B cell (primary cell): ENCODE results near the gene KAT7. TPM values are rescaled to one million over a fixed set of nuclear protein-coding genes. Genes with fewer than 3 reads are reported as not detected.

Source experiments
- ATAC-seq: fragments of 200-7000 bp; cut with Tn5 transposase; one replicate; pipeline ENCODE4 v1.10.0; 2021; ENCODE audit warnings: low read depth, mild to moderate bottlenecking, moderate number of reproducible peaks, moderate library complexity
- CTCF ChIA-PET: fragments of 350-600 bp; sonication (Branson Sonifier 250); formaldehyde crosslinking; loops from one replicate; lab custom pipeline; 2021; ENCODE audit warnings: antibody characterized with exemption, inconsistent platforms; lab: Charles Lee
- POLR2A ChIA-PET: fragments of 350-600 bp; sonication (Branson Sonifier 250); formaldehyde crosslinking; loops from one replicate; lab custom pipeline; 2021; ENCODE audit warnings: antibody characterized with exemption; lab: Charles Lee
- DNase-seq: peaks from one replicate; pipeline ENCODE4 v3.0.0; 2013
- H2AFZ ChIP-seq: 2 replicates; pipeline ENCODE4 v1.6.1; 2012; ENCODE audit warnings: mild to moderate bottlenecking, low read depth, low read length; ENCODE audit not compliant: insufficient read depth, poor library complexity, severe bottlenecking
- H3K27ac ChIP-seq, 2 donors: 1 replicate in 1 of 2; 2 replicates in 1 of 2; pipeline ENCODE4 v1.5.1; 2012 to 2013; ENCODE audit warnings: low read length in 2 of 2, mild to moderate bottlenecking in 2 of 2, moderate library complexity in 1 of 2
- H3K27me3 ChIP-seq, 4 experiments: fragments of 200-600 bp in 1 of 4; sonication (generic) in 1 of 4; replicated peaks in 1 of 4; 1 replicate in 2 of 4; 2 replicates in 2 of 4; pipeline versions ENCODE4 v1.6.1 to v1.7.0; 2013 to 2016; ENCODE audit warnings: low read length in 3 of 4, mild to moderate bottlenecking in 2 of 4, mixed read lengths in 1 of 4, moderate library complexity in 1 of 4; ENCODE audit not compliant: insufficient read depth in 4 of 4, control insufficient read depth in 3 of 4; ENCODE audit errors: control extremely low read depth in 1 of 4
- H3K36me3 ChIP-seq, 2 experiments: replicated peaks in 1 of 2; 1 replicate in 1 of 2; 2 replicates in 1 of 2; pipeline versions ENCODE4 v1.6.1 to v1.7.1; 2013; ENCODE audit warnings: low read length in 1 of 2; ENCODE audit not compliant: insufficient read depth in 2 of 2, control insufficient read depth in 1 of 2; ENCODE audit errors: control extremely low read depth in 1 of 2, extremely low read depth in 1 of 2
- H3K4me1 ChIP-seq, 2 donors: fragments of 200-600 bp in 1 of 2; sonication (generic) in 1 of 2; 1 replicate in 1 of 2; 2 replicates in 1 of 2; pipeline versions ENCODE4 v1.5.1 to v1.6.1; 2013 to 2017; ENCODE audit warnings: low read length in 2 of 2; ENCODE audit not compliant: control insufficient read depth in 2 of 2, insufficient read depth in 2 of 2
- H3K4me2 ChIP-seq: replicated peaks from 2 replicates; pipeline ENCODE3; 2012; ENCODE audit warnings: mild to moderate bottlenecking, low read depth, low read length; ENCODE audit not compliant: poor library complexity, severe bottlenecking
- H3K4me3 ChIP-seq, 5 experiments: fragments of 200-600 bp in 1 of 5; sonication (generic) in 1 of 5; 1 replicate in 3 of 5; 2 replicates in 2 of 5; pipeline versions ENCODE4 v1.5.1 to v1.7.0; 2011 to 2016; ENCODE audit warnings: low read length in 4 of 5, mild to moderate bottlenecking in 4 of 5, low read depth in 2 of 5, control low read depth in 1 of 5, moderate library complexity in 1 of 5; ENCODE audit not compliant: insufficient read depth in 1 of 5; ENCODE audit errors: control extremely low read depth in 1 of 5, extremely low read depth in 1 of 5
- H3K79me2 ChIP-seq: fragments of 200-600 bp; sonication (generic); one replicate; pipeline ENCODE4 v1.6.0; 2016; ENCODE audit warnings: low read length; ENCODE audit not compliant: control insufficient read depth, insufficient read depth
- H3K9ac ChIP-seq: fragments of 200-600 bp; sonication (generic); 2 replicates; pipeline ENCODE4 v1.6.1; 2017; ENCODE audit warnings: mild to moderate bottlenecking, low read length, moderate library complexity
- H3K9me3 ChIP-seq, 3 donors: one replicate each; pipeline versions ENCODE4 v1.6.1 to v1.7.1; 2013; ENCODE audit warnings: low read length in 2 of 3; ENCODE audit not compliant: control insufficient read depth in 2 of 3, insufficient read depth in 1 of 3; ENCODE audit errors: control extremely low read depth in 1 of 3
- H4K20me1 ChIP-seq: 2 replicates; pipeline ENCODE4 v1.6.0; 2012; ENCODE audit warnings: mild to moderate bottlenecking, low read length; ENCODE audit not compliant: insufficient read depth, control insufficient read depth, poor library complexity, severe bottlenecking
- H3K27ac Mint-ChIP-seq: one replicate; pipeline ENCODE4 v1.8.0; 2021; ENCODE audit warnings: mixed read lengths
- H3K27me3 Mint-ChIP-seq: one replicate; pipeline ENCODE4 v1.8.0; 2021; ENCODE audit warnings: mixed read lengths
- H3K4me1 Mint-ChIP-seq: one replicate; pipeline ENCODE4 v1.8.0; 2021; ENCODE audit warnings: mixed read lengths
- H3K4me3 Mint-ChIP-seq: one replicate; pipeline ENCODE4 v1.8.0; 2021; ENCODE audit warnings: mixed read lengths
- H3K9me3 Mint-ChIP-seq: one replicate; pipeline ENCODE4 v1.8.0; 2022; ENCODE audit warnings: mixed read lengths; ENCODE audit not compliant: insufficient read depth
- CTCF ChIP-seq: fragments of 200-600 bp; IDR thresholded peaks from one replicate; pipeline ENCODE4 v1.8.0; 2022; ENCODE audit warnings: antibody characterized with exemption, mild to moderate bottlenecking
- EZH2 ChIP-seq: IDR thresholded peaks from 2 replicates; pipeline ENCODE4 v1.6.1; 2012; ENCODE audit warnings: borderline replicate concordance, low read depth, mild to moderate bottlenecking, moderate library complexity, low read length; ENCODE audit not compliant: insufficient read depth, poor library complexity, severe bottlenecking
- WGBS: methylation state at CpG from one replicate; pipeline ENCODE4 v1.1.5; 2013; ENCODE audit warnings: missing lambda C conversion rate; ENCODE audit not compliant: insufficient coverage; 5-methylcytosine and 5-hydroxymethylcytosine counted together
- intact Hi-C: fragments of 100-400 bp; cut with micrococcal nuclease; formaldehyde crosslinking; loops from one replicate; pipeline ENCODE4 v1.10.0; 2022
- polyA plus RNA-seq: library from polyadenylated mRNA; depleted of rRNA; stranded (reverse); fragments of >200 nt; gene quantifications from 2 replicates; pipeline ENCODE4 v1.2.3, GENCODE V29; 2012
- total RNA-seq, 2 donors: library from RNA; stranded (reverse); fragments of 120-200 nt in 1 of 2; gene quantifications; 1 replicate in 1 of 2; 2 replicates in 1 of 2; pipeline versions ENCODE4 v1.2.3 to v1.2.4, GENCODE V29; 2013 to 2022

KAT7 gene
- total and polyA plus RNA-seq, 2 donors (not counting 1 experiment from before 2014, with no cell fraction given): 16.7 to 124 TPM

GRCh38 chr17:49766918-49767530 is 21.5 kb upstream of the KAT7 start:
- H3K4me1 Mint-ChIP-seq: peaks cover 22% of the 10 kb centered on the region
- H4K20me1 ChIP-seq: peaks cover 17% of the 10 kb centered on the region
- H3K4me3 Mint-ChIP-seq: no peak overlapping the region
- no peak overlapping the region for H3K4me2 ChIP-seq
- H3K4me1 ChIP-seq: peaks cover 15 to 19% of the 10 kb centered on the region in 2 donors
- 94% methylated on average over 2 of the region's 3 CpGs for WGBS
- H3K9me3 ChIP-seq: peaks cover 0 to 3% (median 1%) of the 10 kb centered on the region in 3 donors
- H3K4me3 ChIP-seq: no peak overlapping the region
- no peaks in the 10 kb centered on the region for H3K9me3 Mint-ChIP-seq
- no peaks in the 10 kb centered on the region for H3K36me3 ChIP-seq
- H3K27ac Mint-ChIP-seq: no peak overlapping the region
- no peak overlapping the region for H3K9ac ChIP-seq
- H3K27me3 Mint-ChIP-seq: peaks cover 3% of the 10 kb centered on the region
- no peak for ATAC-seq
- ChIA-PET CTCF (interaction anchor here (1.0 to 1.5 kb wide), 3 partner anchors 21 to 71 kb away, joined by 3 to 4 read pairs (median 3); partner anchors contain the start of gene SLC35B1), POLR2A (interaction anchor here (1.4 kb wide), 1 partner anchor 21 kb away, joined by 6 read pairs; the partner anchor contains the start of gene KAT7)
- no peak for TF ChIP-seq EZH2
- TF ChIP-seq CTCF: no peak
- no peak for DNase-seq
- intact Hi-C loops: loop anchor here (5.0 kb wide), 1 partner anchor 535 kb away; the partner anchor contains the start of gene PHOSPHO1
- no peak overlapping the region for H2AFZ ChIP-seq
- peaks cover 21% of the 10 kb centered on the region for H3K79me2 ChIP-seq
- H3K27ac ChIP-seq: no peak overlapping the region
- H3K27me3 ChIP-seq: no peaks in the 10 kb centered on the region

- Histone ChIP-seq H3K27me3 (no peaks in the 10 kb centered on the region), H3K4me1 (no peaks in the 10 kb centered on the region), H3K4me2 (no peak overlapping the region), H4K20me1 (no peaks in the 10 kb centered on the region), H3K36me3 (no peaks in the 10 kb centered on the region), H3K79me2 (no peaks in the 10 kb centered on the region), H2AFZ (no peak overlapping the region), H3K9ac (no peak overlapping the region), H3K4me3 (no peak overlapping the region), H3K27ac (no peak overlapping the region), H3K9me3 (no peaks in the 10 kb centered on the region)
- no peaks in the 10 kb centered on the region for H3K9me3 Mint-ChIP-seq
- TF ChIP-seq EZH2 (no peak), CTCF (no peak)
- WGBS: 94% methylated on average over 5 of the region's 8 CpGs
- ChIA-PET CTCF (interaction anchor here (1.5 to 4.8 kb wide), 3 partner anchors 11 to 208 kb away, joined by 4 to 58 read pairs (median 17); partner anchors contain the start of gene SLC35B1), POLR2A (no interaction called here)
- intact Hi-C loops: no loop called here
- ATAC-seq (no peak), DNase-seq (no peak)
- peaks cover 3% of the 10 kb centered on the region for H3K4me1 Mint-ChIP-seq
- no peak overlapping the region for H3K27ac Mint-ChIP-seq
- no peak overlapping the region for H3K4me3 Mint-ChIP-seq
- H3K27me3 Mint-ChIP-seq: peaks cover 3% of the 10 kb centered on the region
Measured at GRCh38 chr17:49775546-49776260, 12.8 kb upstream of the KAT7 start.
